K562 (cell line): ENCODE measurements around the gene FOXRED2. TPM values are rescaled to one million over a fixed set of nuclear protein-coding genes. Genes with fewer than 3 reads are reported as not detected.

Experiments
- ATAC-seq: fragments of 200-7000 bp; cut with Tn5 transposase; 3 replicates; pipeline ENCODE4 v1.9.1; 2020; ENCODE audit warnings: moderate library complexity
- BruUV-seq: library from RNA; stranded (reverse); fragments of 400-500 nt; replicated peaks from 2 replicates; lab custom pipeline; 2021; lab: Mats Ljungman, UMichigan
- CTCF ChIA-PET: fragments of 300-600 bp; formaldehyde crosslinking; extraction: SDS; loops from one replicate; lab custom pipeline; 2021; ENCODE audit warnings: low intra/inter-chr PET ratio; lab: Yijun Ruan, JAX
- POLR2A ChIA-PET: fragments of 300-600, 350-650 bp; sonication (Branson Sonifier 250); formaldehyde crosslinking; extraction: SDS; loops from one replicate; lab custom pipeline; 2021; ENCODE audit warnings: antibody characterized with exemption, inconsistent platforms; lab: Yijun Ruan, JAX
- DNase-seq, 4 experiments: peaks; one replicate each; pipeline versions ENCODE4 v3.0.0 to v3.0.0-alpha.2; 2011 to 2018; ENCODE audit warnings: low spot score in 3 of 4, mixed read lengths in 3 of 4; ENCODE audit errors: extremely low read depth in 1 of 4
- FAIRE-seq: peaks from 2 replicates; lab custom pipeline; 2011; peaks lifted over from hg19 to GRCh38; lab: Jason Lieb, UNC
- H2AFZ ChIP-seq: 2 replicates; pipeline ENCODE4 v1.6.0; 2011; ENCODE audit warnings: low read depth, low read length, control low read depth, inconsistent platforms
- H3K27ac ChIP-seq: fragments of 200-600 bp; 3 replicates; pipeline ENCODE4 v1.8.0; 2011; ENCODE audit warnings: low read depth, mild to moderate bottlenecking, control low read depth, inconsistent platforms, low read length, moderate library complexity, mixed read lengths; ENCODE audit errors: extremely low read depth
- H3K27me3 ChIP-seq, 2 experiments: fragments of 300-600 bp in 1 of 2; 2 replicates in 1 of 2; 3 replicates in 1 of 2; pipeline versions ENCODE4 v1.6.0 to v1.8.0; 2011; ENCODE audit warnings: inconsistent platforms in 2 of 2, low read length in 2 of 2, mild to moderate bottlenecking in 1 of 2, mixed read lengths in 1 of 2, moderate library complexity in 1 of 2; ENCODE audit not compliant: control insufficient read depth in 2 of 2, insufficient read depth in 2 of 2
- H3K36me3 ChIP-seq: fragments of 300-600 bp; 3 replicates; pipeline ENCODE4 v1.8.0; 2011; ENCODE audit warnings: mild to moderate bottlenecking, low read length, inconsistent platforms; ENCODE audit not compliant: control insufficient read depth, insufficient read depth
- H3K4me1 ChIP-seq, 2 experiments: fragments of 200-600 bp in 1 of 2; replicated peaks in 1 of 2; 2 replicates in 1 of 2; 3 replicates in 1 of 2; pipeline versions ENCODE4 v1.5.1 to v1.8.0; 2011; ENCODE audit warnings: inconsistent platforms in 2 of 2, low read length in 2 of 2, mild to moderate bottlenecking in 1 of 2, mixed read lengths in 1 of 2, moderate library complexity in 1 of 2; ENCODE audit not compliant: control insufficient read depth in 2 of 2, insufficient read depth in 2 of 2
- H3K4me2 ChIP-seq: 2 replicates; pipeline ENCODE4 v1.6.1; 2011; ENCODE audit warnings: low read length, control low read depth, inconsistent platforms, mixed read lengths; ENCODE audit not compliant: insufficient read depth
- H3K4me3 ChIP-seq: fragments of 200-600 bp; sonication (generic), shearing (Covaris generic); 2 replicates; pipeline ENCODE4 v1.5.1; 2016; ENCODE audit warnings: control low read depth, inconsistent platforms
- H3K79me2 ChIP-seq: fragments of 200-600 bp; 3 replicates; pipeline ENCODE4 v1.8.0; 2011; ENCODE audit warnings: low read length, inconsistent platforms; ENCODE audit not compliant: control insufficient read depth, insufficient read depth
- H3K9ac ChIP-seq, 2 experiments: 2 replicates each; pipeline versions ENCODE4 v1.6.0 to v1.6.1; 2011; ENCODE audit warnings: low read depth in 2 of 2, low read length in 2 of 2, control low read depth in 1 of 2, inconsistent platforms in 1 of 2, mild to moderate bottlenecking in 1 of 2, mixed read lengths in 1 of 2; ENCODE audit not compliant: insufficient read depth in 1 of 2
- H3K9me1 ChIP-seq: one replicate; pipeline ENCODE4 v1.6.0; 2011; ENCODE audit warnings: inconsistent platforms, mild to moderate bottlenecking, low read length, moderate library complexity; ENCODE audit not compliant: control insufficient read depth, insufficient read depth
- H3K9me3 ChIP-seq: replicated peaks from 2 replicates; pipeline ENCODE4 v1.5.1; 2011; ENCODE audit warnings: low read depth, low read length, inconsistent platforms; ENCODE audit not compliant: control insufficient read depth, insufficient read depth
- H4K20me1 ChIP-seq: replicated peaks from 2 replicates; pipeline ENCODE4 v1.6.1; 2011; ENCODE audit warnings: low read length, inconsistent platforms, mixed read lengths; ENCODE audit not compliant: control insufficient read depth, insufficient read depth
- E2F6 ChIP-seq, 2 experiments: IDR thresholded peaks; 2 replicates each; pipeline ENCODE4 v1.6.1; 2011; ENCODE audit warnings: borderline replicate concordance in 1 of 2, control low read depth in 1 of 2, low read depth in 1 of 2, low read length in 1 of 2, mild to moderate bottlenecking in 1 of 2, mixed read lengths in 1 of 2, moderate library complexity in 1 of 2; ENCODE audit not compliant: insufficient read depth in 1 of 2, insufficient read length in 1 of 2, poor library complexity in 1 of 2, severe bottlenecking in 1 of 2; ENCODE audit errors: extremely low read depth in 1 of 2
- IRF9 ChIP-seq: fragments of 450-650 bp; IDR thresholded peaks from 2 replicates; pipeline ENCODE4 v1.6.1; 2016; ENCODE audit warnings: missing biosample characterization, missing genetic modification characterization
- KAT2B ChIP-seq: IDR thresholded peaks from one replicate; pipeline ENCODE4 v1.6.1; 2012; ENCODE audit warnings: low read depth, mild to moderate bottlenecking, control low read depth, inconsistent platforms, low read length, moderate library complexity
- MAZ ChIP-seq, 2 experiments: fragments of 450-650 bp in 1 of 2; sonication (generic) in 1 of 2; formaldehyde crosslinking; IDR thresholded peaks in 1 of 2; conservative IDR thresholded peaks in 1 of 2; 2 replicates each; pipeline versions ENCODE4 v1.4.0 to v1.5.0; 2020; ENCODE audit warnings: mild to moderate bottlenecking in 1 of 2, missing genetic modification reagents in 1 of 2
- MCM7 ChIP-seq, 2 experiments: fragments of 450-650 bp; IDR thresholded peaks; 2 replicates each; pipeline ENCODE4 v1.6.1; 2016 to 2018
- MYBL2 ChIP-seq, 2 experiments: fragments of 450-650 bp in 1 of 2; sonication (generic) in 1 of 2; formaldehyde crosslinking in 1 of 2; IDR thresholded peaks; 2 replicates each; pipeline versions ENCODE4 v1.6.1 to v1.8.1; 2017 to 2022; ENCODE audit warnings: borderline replicate concordance in 1 of 2, inconsistent platforms in 1 of 2, low read depth in 1 of 2, mild to moderate bottlenecking in 1 of 2, missing genetic modification reagents in 1 of 2, moderate library complexity in 1 of 2
- NONO ChIP-seq, 2 experiments: fragments of 200-400 bp in 1 of 2; fragments of 450-650 bp in 1 of 2; formaldehyde crosslinking in 1 of 2; IDR thresholded peaks; 2 replicates each; pipeline ENCODE4 v1.6.1; 2017; ENCODE audit warnings: low read depth in 2 of 2, mild to moderate bottlenecking in 2 of 2, moderate library complexity in 2 of 2, low read length in 1 of 2
- PHF20 ChIP-seq: fragments of 450-650 bp; IDR thresholded peaks from 2 replicates; pipeline ENCODE4 v1.6.1; 2018; ENCODE audit not compliant: partially characterized antibody
- PKNOX1 ChIP-seq: fragments of 450-650 bp; IDR thresholded peaks from 2 replicates; pipeline ENCODE4 v1.6.1; 2016
- PPARD ChIP-seq: fragments of 250-450 bp; sonication (Bioruptor Pico); IDR thresholded peaks from 2 replicates; pipeline ENCODE4 v1.8.0; 2022; ENCODE audit warnings: inconsistent platforms, mild to moderate bottlenecking, moderate library complexity
- SP1 ChIP-seq: sonication (generic); formaldehyde crosslinking; IDR thresholded peaks from 2 replicates; pipeline ENCODE4 v1.8.1; 2022; ENCODE audit warnings: mild to moderate bottlenecking, missing genetic modification reagents
- STAG1 ChIP-seq: sonication (generic); formaldehyde crosslinking; IDR thresholded peaks from 2 replicates; pipeline ENCODE4 v1.5.0; 2020; ENCODE audit warnings: missing genetic modification reagents, borderline replicate concordance
- TRIM28 ChIP-seq: fragments of 450-650 bp; IDR thresholded peaks from 2 replicates; pipeline ENCODE4 v1.6.1; 2017
- YY1 ChIP-seq, 3 experiments: IDR thresholded peaks; 2 replicates each; pipeline ENCODE4 v1.6.1; 2011; ENCODE audit warnings: low read length in 2 of 3, mild to moderate bottlenecking in 2 of 3, moderate library complexity in 2 of 3, borderline replicate concordance in 1 of 3, control low read depth in 1 of 3, low read depth in 1 of 3; ENCODE audit not compliant: insufficient read depth in 3 of 3, insufficient replicate concordance in 2 of 3, control insufficient read depth in 1 of 3, insufficient read length in 1 of 3; ENCODE audit errors: extremely low read depth in 1 of 3
- ZBTB7A ChIP-seq: IDR thresholded peaks from 2 replicates; pipeline ENCODE4 v1.6.1; 2011; ENCODE audit warnings: low read depth, mild to moderate bottlenecking, low read length, moderate library complexity, borderline replicate concordance; ENCODE audit not compliant: control insufficient read depth
- WGBS: fragments of 100-300 bp; shearing (Covaris generic); methylation state at CpG from one replicate; pipeline ENCODE4 v1.1.6; 2016; ENCODE audit warnings: low coverage, mixed read lengths; ENCODE audit not compliant: insufficient coverage; ENCODE audit errors: missing lambda C conversion rate; 5-methylcytosine and 5-hydroxymethylcytosine counted together
- in situ Hi-C: fragments of 300-500 bp; cut with MboI; formaldehyde crosslinking; loops from 4 replicates; pipeline ENCODE4 v1.15.0; 2018; ENCODE audit warnings: inconsistent platforms, mixed read lengths
- intact Hi-C: fragments of 100-400 bp; cut with micrococcal nuclease; formaldehyde crosslinking; loops from 2 replicates; pipeline ENCODE4 v1.14.2; 2022
- polyA plus RNA-seq, 8 experiments: library from polyadenylated mRNA; depleted of rRNA in 4 of 8; stranded (reverse) in 5 of 8; unstranded in 3 of 8; fragments of >200 nt; fragmentation: Nextera tagmentation in 2 of 8; fragmentation: Illumina TruSeq in 1 of 8; extraction: Ambion mirVana in 2 of 8; extraction: Trizol in 1 of 8; gene quantifications; 2 replicates each; pipeline versions ENCODE4 v1.2.1 to v1.2.3, GENCODE V29; 2011 to 2014; ENCODE audit warnings: inconsistent platforms in 1 of 8, missing spikeins in 1 of 8
- total RNA-seq, 7 experiments: library from RNA; depleted of rRNA in 6 of 7; stranded (reverse); fragments of >200 nt in 6 of 7; fragmentation: Illumina TruSeq in 2 of 7; extraction: Trizol in 2 of 7; gene quantifications; 2 replicates each; pipeline versions ENCODE4 v1.2.1 to v1.2.3, GENCODE V29; 2011 to 2021; ENCODE audit warnings: low replicate concordance in 1 of 7

FOXRED2 gene
- total and polyA plus RNA-seq, 9 of the 15 experiments (the other 6 are each of a cell fraction or from before 2014, with no cell fraction given), result 2.8 to 48.4 (median 7.8) TPM

- intact Hi-C loops, result loop anchor here (2.0 kb wide), 1 partner anchor 25 kb away; the partner anchor contains the start of gene FOXRED2
- Histone ChIP-seq H3K4me3 (peak within 1 kb of the TSS; percentile 57), H3K36me3 (peaks cover 38% of the 10 kb centered on the region), H3K9me1 (no peaks in the 10 kb centered on the region), H3K4me2 (peak within 1 kb of the TSS; percentile 82), H3K4me1 (peaks cover 22 to 25% of the 10 kb centered on the region in 2 experiments; a peak in 4 of 5 replicates), H3K9me3 (peaks cover 5% of the 10 kb centered on the region), H4K20me1 (no peaks in the 10 kb centered on the region), H2AFZ (peak within 1 kb of the TSS; percentile 72), H3K27ac (peak within 1 kb of the TSS; percentile 88), H3K79me2 (peaks cover 25% of the 10 kb centered on the region), H3K9ac (peak within 1 kb of the TSS; percentile 91 to 92), H3K27me3 (no peaks in the 10 kb centered on the region)
- ATAC-seq (peak; percentile 91), FAIRE-seq (peak; percentile 91), DNase-seq (peak; percentile 89 to 95 (median 90))
- POLR2A ChIA-PET, result interaction anchor here (0.6 to 2.0 kb wide), 10 partner anchors 11 to 188 kb away, joined by 3 to 9 read pairs (median 3); partner anchors contain the start of gene FOXRED2
- in situ Hi-C loops, result no loop called here
- CTCF ChIA-PET, result interaction anchor here (0.6 kb wide), 1 partner anchor 181 kb away, joined by 3 read pairs; no protein-coding TSS in a partner anchor
- BruUV-seq, result no TSS peak
- under 1% methylated on average over 29 of the region's 62 CpGs for WGBS
- TF ChIP-seq NONO (IDR thresholded peaks at IDR 0.05; ENCODE audit: low read depth in 2 of 2, low read length in 1 of 2), result peak in 1 of 2 experiments; percentile 19; a peak in 1 of 4 replicates
- TF ChIP-seq YY1 (IDR thresholded peaks at IDR 0.05; ENCODE audit: borderline replicate concordance in 1 of 3, control insufficient read depth in 1 of 3, extremely low read depth in 1 of 3, insufficient read depth in 3 of 3, insufficient read length in 1 of 3, insufficient replicate concordance in 2 of 3, low read depth in 1 of 3, low read length in 2 of 3), result peak in 2 of 3 experiments; percentile 43 to 60
- peak in 1 of 2 experiments; percentile 51 for TF ChIP-seq E2F6 (IDR thresholded peaks at IDR 0.05; ENCODE audit: borderline replicate concordance in 1 of 2, extremely low read depth in 1 of 2, insufficient read depth in 1 of 2, insufficient read length in 1 of 2, low read depth in 1 of 2, low read length in 1 of 2, poor library complexity in 1 of 2, severe bottlenecking in 1 of 2)
- no peak for TF ChIP-seq KAT2B
- TF ChIP-seq MAZ (CRISPR knock-in tag; conservative IDR thresholded peaks at IDR 0.05 in 1 of 2, IDR thresholded peaks at IDR 0.05 in 1 of 2), result peak; percentile 63 to 68
- no peak for TF ChIP-seq STAG1 (CRISPR knock-in tag)
- TF ChIP-seq MCM7 (IDR thresholded peaks at IDR 0.05), result no peak
- TF ChIP-seq MYBL2 (IDR thresholded peaks at IDR 0.05; ENCODE audit: low read depth), result 0 out of 2 replicates have a peak, but pooled peaks have one; percentile 13
- TF ChIP-seq MYBL2 (CRISPR knock-in tag; IDR thresholded peaks at IDR 0.05; ENCODE audit: borderline replicate concordance), result no peak
- no peak for TF ChIP-seq TRIM28
- TF ChIP-seq ZBTB7A, result peak; percentile 37; the same call in 1 of the 2 replicates
- peak; percentile 94 for TF ChIP-seq PKNOX1
- TF ChIP-seq PPARD (CRISPR knock-in tag), result no peak
- TF ChIP-seq SP1 (CRISPR knock-in tag), result peak; percentile 61
- peak; percentile 89 for TF ChIP-seq PHF20
- TF ChIP-seq IRF9 (tag), result no peak
These were observed 25.3 kb downstream of the FOXRED2 start, which contains the start of gene TXN2 for GRCh38 chr22:36481393-36482168. TSS of gene TXN2 (minus strand) at chr22:36481640. CDS start at chr22:36480837, 803 bp downstream.
